H9 (cell line): ENCODE data around the gene SLCO2A1. TPM values are rescaled to one million over a fixed set of nuclear protein-coding genes. Genes with fewer than 3 reads are reported as not detected.
A peak's percentile ranks its signal among the peaks of the same experiment; 100 is the strongest.

ENCODE experiments used
- DNase-seq: peaks from one replicate; pipeline ENCODE4 v3.0.0-alpha.2; 2017
- H2AFZ ChIP-seq: one replicate; pipeline ENCODE4 v1.6.1; 2013; ENCODE audit warnings: mild to moderate bottlenecking, low read length, control low read depth, moderate library complexity
- H2AK5ac ChIP-seq: 2 replicates; pipeline ENCODE4 v1.6.1; 2013; ENCODE audit warnings: low read length, control low read depth, mixed read lengths; ENCODE audit not compliant: insufficient read length
- H2BK120ac ChIP-seq: one replicate; pipeline ENCODE4 v1.6.1; 2013; ENCODE audit warnings: low read depth, mild to moderate bottlenecking, low read length, control low read depth, inconsistent platforms; ENCODE audit not compliant: poor library complexity, severe bottlenecking
- H2BK12ac ChIP-seq: 2 replicates; pipeline ENCODE4 v1.6.1; 2013; ENCODE audit warnings: low read length, control low read depth, mixed read lengths, low read depth; ENCODE audit not compliant: insufficient read length
- H2BK15ac ChIP-seq: 2 replicates; pipeline ENCODE4 v1.6.1; 2013; ENCODE audit warnings: low read depth, low read length, control low read depth
- H2BK20ac ChIP-seq: one replicate; pipeline ENCODE4 v1.6.1; 2013; ENCODE audit warnings: low read depth, mild to moderate bottlenecking, low read length, control low read depth, inconsistent platforms; ENCODE audit not compliant: poor library complexity, severe bottlenecking
- H2BK5ac ChIP-seq: 2 replicates; pipeline ENCODE4 v1.6.1; 2013; ENCODE audit warnings: low read length, control low read depth, mixed read lengths; ENCODE audit not compliant: insufficient read length
- H3K14ac ChIP-seq: 2 replicates; pipeline ENCODE4 v1.6.1; 2013; ENCODE audit warnings: low read length, control low read depth; ENCODE audit not compliant: insufficient read depth
- H3K18ac ChIP-seq: 2 replicates; pipeline ENCODE4 v1.6.1; 2013; ENCODE audit warnings: low read depth, mild to moderate bottlenecking, mixed read lengths, low read length, control low read depth; ENCODE audit not compliant: insufficient read length
- H3K23ac ChIP-seq: 2 replicates; pipeline ENCODE4 v1.6.1; 2013; ENCODE audit warnings: low read length, control low read depth, mixed read lengths, low read depth; ENCODE audit not compliant: insufficient read length
- H3K23me2 ChIP-seq: 2 replicates; pipeline ENCODE4 v1.6.1; 2013; ENCODE audit warnings: low read depth, mild to moderate bottlenecking, mixed read lengths, low read length, control low read depth; ENCODE audit not compliant: insufficient read length, poor library complexity, severe bottlenecking
- H3K27ac ChIP-seq: 2 replicates; pipeline ENCODE4 v1.5.1; 2013; ENCODE audit warnings: low read length, control low read depth, mixed read lengths, low read depth; ENCODE audit not compliant: insufficient read length
- H3K27me3 ChIP-seq: 2 replicates; pipeline ENCODE4 v1.6.1; 2013; ENCODE audit warnings: low read length, control low read depth, inconsistent platforms; ENCODE audit not compliant: insufficient read depth
- H3K4ac ChIP-seq: 2 replicates; pipeline ENCODE4 v1.6.1; 2013; ENCODE audit warnings: low read depth, mild to moderate bottlenecking, control low read depth, inconsistent platforms, low read length, moderate library complexity
- H3K4me1 ChIP-seq: 2 replicates; pipeline ENCODE4 v1.6.1; 2013; ENCODE audit warnings: low read length, control low read depth, inconsistent platforms; ENCODE audit not compliant: insufficient read depth
- H3K4me2 ChIP-seq: 2 replicates; pipeline ENCODE4 v1.6.1; 2013; ENCODE audit warnings: low read length, control low read depth, mixed read lengths; ENCODE audit not compliant: insufficient read length, insufficient read depth
- H3K56ac ChIP-seq: 2 replicates; pipeline ENCODE4 v1.6.1; 2013; ENCODE audit warnings: low read depth, mild to moderate bottlenecking, mixed read lengths, low read length, control low read depth; ENCODE audit not compliant: insufficient read length
- H3K79me1 ChIP-seq: 2 replicates; pipeline ENCODE4 v1.6.1; 2013; ENCODE audit warnings: low read depth, mild to moderate bottlenecking, moderate library complexity, low read length, control low read depth, inconsistent platforms; ENCODE audit not compliant: insufficient read depth, poor library complexity, severe bottlenecking
- H3K79me2 ChIP-seq: 2 replicates; pipeline ENCODE4 v1.6.1; 2013; ENCODE audit warnings: low read length, control low read depth, inconsistent platforms; ENCODE audit not compliant: insufficient read depth
- H3K9ac ChIP-seq: 2 replicates; pipeline ENCODE4 v1.6.1; 2013; ENCODE audit warnings: low read length, control low read depth, mixed read lengths; ENCODE audit not compliant: insufficient read length; ENCODE audit errors: extremely low read depth
- H3K9me3 ChIP-seq: one replicate; pipeline ENCODE4 v1.6.1; 2013; ENCODE audit warnings: low read depth, low read length, inconsistent platforms; ENCODE audit not compliant: control insufficient read depth
- H3T11ph ChIP-seq: one replicate; pipeline ENCODE4 v1.6.1; 2013; ENCODE audit warnings: mild to moderate bottlenecking, low read length, control low read depth, inconsistent platforms
- H4K20me1 ChIP-seq: one replicate; pipeline ENCODE4 v1.6.1; 2013; ENCODE audit not compliant: control insufficient read depth, insufficient read length, insufficient read depth
- H4K5ac ChIP-seq: 2 replicates; pipeline ENCODE4 v1.6.1; 2013; ENCODE audit warnings: low read depth, mild to moderate bottlenecking, mixed read lengths, low read length, control low read depth; ENCODE audit not compliant: insufficient read length
- H4K8ac ChIP-seq: replicated peaks from 2 replicates; pipeline ENCODE4 v1.6.1; 2013; ENCODE audit warnings: low read length, control low read depth, mixed read lengths, low read depth; ENCODE audit not compliant: insufficient read length
- H4K91ac ChIP-seq: 2 replicates; pipeline ENCODE4 v1.6.1; 2013; ENCODE audit warnings: low read depth, mild to moderate bottlenecking, moderate library complexity, mixed read lengths, low read length, control low read depth; ENCODE audit not compliant: insufficient read length
- H3K27ac Mint-ChIP-seq, 3 experiments: 2 replicates in 2 of 3; 3 replicates in 1 of 3; pipeline ENCODE4 v1.8.0; 2020 to 2021; ENCODE audit warnings: mixed read lengths in 3 of 3, mild to moderate bottlenecking in 1 of 3, moderate library complexity in 1 of 3
- H3K27me3 Mint-ChIP-seq: 2 replicates; pipeline ENCODE4 v1.8.0; 2021; ENCODE audit warnings: low read depth, mild to moderate bottlenecking, moderate library complexity, mixed read lengths
- H3K36me3 Mint-ChIP-seq, 3 experiments: 2 replicates in 2 of 3; 3 replicates in 1 of 3; pipeline ENCODE4 v1.8.0; 2020 to 2021; ENCODE audit warnings: low read depth in 3 of 3, mixed read lengths in 3 of 3; ENCODE audit not compliant: insufficient read depth in 1 of 3
- H3K4me1 Mint-ChIP-seq, 2 experiments: 2 replicates each; pipeline ENCODE4 v1.8.0; 2020; ENCODE audit warnings: mixed read lengths in 2 of 2
- H3K4me3 Mint-ChIP-seq, 2 experiments: 2 replicates in 1 of 2; 3 replicates in 1 of 2; pipeline ENCODE4 v1.8.0; 2020 to 2021; ENCODE audit warnings: mild to moderate bottlenecking in 2 of 2, mixed read lengths in 2 of 2, moderate library complexity in 1 of 2
- H3K9me3 Mint-ChIP-seq, 2 experiments: 2 replicates in 1 of 2; 3 replicates in 1 of 2; pipeline ENCODE4 v1.8.0; 2020; ENCODE audit warnings: mild to moderate bottlenecking in 2 of 2, mixed read lengths in 2 of 2, moderate library complexity in 1 of 2
- WGBS: extraction: QIAGEN DNeasy Blood & Tissue Kit; methylation state at CpG from one replicate; pipeline ENCODE4 v1.1.7; 2013; ENCODE audit warnings: missing lambda C conversion rate, low lambda C conversion rate, mixed read lengths; ENCODE audit not compliant: insufficient read length; ENCODE audit errors: extremely low coverage; 5-methylcytosine and 5-hydroxymethylcytosine counted together
- total RNA-seq: library from RNA; stranded (reverse); gene quantifications from 2 replicates; pipeline ENCODE4 v1.2.1, GENCODE V29; 2021
- TF ChIP-seq, protein P1 (sequence below): fragments of 200-600 bp; sonication (generic); conservative IDR thresholded peaks from 3 replicates; pipeline ENCODE4 v1.8.0; 2021; ENCODE audit warnings: antibody characterized with exemption, mild to moderate bottlenecking

Gene SLCO2A1
- total RNA-seq, 1 experiment from 2014 or later, result 0.98 TPM

DNA sequence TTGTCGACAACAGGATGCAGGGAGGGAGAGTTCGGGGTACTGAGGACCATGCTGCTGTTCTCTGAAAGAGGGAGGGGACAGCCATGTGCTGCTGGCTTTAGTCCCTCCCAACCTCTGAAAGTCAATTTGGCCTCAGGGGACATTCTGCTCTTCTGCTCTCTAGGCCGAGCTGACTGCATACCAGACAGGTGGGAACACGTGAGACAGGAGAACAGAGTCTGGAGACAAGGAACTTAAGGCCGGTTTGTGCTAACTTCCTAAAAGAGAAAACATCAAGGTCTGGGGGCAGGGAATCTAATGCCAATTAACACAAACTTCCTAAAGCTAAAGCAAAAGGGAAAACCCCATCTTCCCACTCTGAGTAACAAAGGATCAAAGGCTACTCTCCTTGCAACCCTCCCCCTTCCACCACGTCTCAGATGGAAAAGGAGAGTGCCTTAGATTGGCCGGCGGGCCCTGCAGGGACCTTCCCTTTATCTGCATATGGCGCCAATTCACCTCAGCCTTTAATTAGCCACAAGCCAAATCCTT is 41.0 kb downstream of the SLCO2A1 start:
- peaks cover 0 to 3% (median 0%) of the 10 kb centered on the region in 3 experiments; a peak in 1 of 7 replicates for H3K36me3 Mint-ChIP-seq
- no peak overlapping the region for H3K4ac ChIP-seq
- no peak overlapping the region for H3T11ph ChIP-seq
- no peaks in the 10 kb centered on the region for H3K79me1 ChIP-seq
- no peak overlapping the region for H4K5ac ChIP-seq
- H2AK5ac ChIP-seq, result no peak overlapping the region
- H3K4me3 Mint-ChIP-seq, result no peak overlapping the region
- peaks cover 14% of the 10 kb centered on the region for H3K27me3 Mint-ChIP-seq
- H3K23ac ChIP-seq, result no peak overlapping the region
- no peaks in the 10 kb centered on the region for H4K20me1 ChIP-seq
- H4K91ac ChIP-seq, result no peak overlapping the region
- H3K4me1 Mint-ChIP-seq, result peaks cover 43 to 47% of the 10 kb centered on the region in 2 experiments
- H2BK20ac ChIP-seq, result no peak overlapping the region
- no peaks in the 10 kb centered on the region for H3K79me2 ChIP-seq
- H3K18ac ChIP-seq, result no peak overlapping the region
- H3K23me2 ChIP-seq, result peaks cover 3% of the 10 kb centered on the region
- H3K27ac ChIP-seq, result no peak overlapping the region
- no peak overlapping the region for H3K9ac ChIP-seq
- DNase-seq, result peak; percentile 76
- H3K4me1 ChIP-seq, result peaks cover 20% of the 10 kb centered on the region; the same call in 1 of the 2 replicates
- H3K9me3 ChIP-seq, result no peaks in the 10 kb centered on the region
- no peak overlapping the region for H2BK15ac ChIP-seq
- H3K14ac ChIP-seq, result no peak overlapping the region
- H3K27me3 ChIP-seq, result no peaks in the 10 kb centered on the region
- H3K9me3 Mint-ChIP-seq, result no peaks in the 10 kb centered on the region
- H3K56ac ChIP-seq, result no peak overlapping the region
- H4K8ac ChIP-seq, result no peak overlapping the region
- TF ChIP-seq, protein P1, sequence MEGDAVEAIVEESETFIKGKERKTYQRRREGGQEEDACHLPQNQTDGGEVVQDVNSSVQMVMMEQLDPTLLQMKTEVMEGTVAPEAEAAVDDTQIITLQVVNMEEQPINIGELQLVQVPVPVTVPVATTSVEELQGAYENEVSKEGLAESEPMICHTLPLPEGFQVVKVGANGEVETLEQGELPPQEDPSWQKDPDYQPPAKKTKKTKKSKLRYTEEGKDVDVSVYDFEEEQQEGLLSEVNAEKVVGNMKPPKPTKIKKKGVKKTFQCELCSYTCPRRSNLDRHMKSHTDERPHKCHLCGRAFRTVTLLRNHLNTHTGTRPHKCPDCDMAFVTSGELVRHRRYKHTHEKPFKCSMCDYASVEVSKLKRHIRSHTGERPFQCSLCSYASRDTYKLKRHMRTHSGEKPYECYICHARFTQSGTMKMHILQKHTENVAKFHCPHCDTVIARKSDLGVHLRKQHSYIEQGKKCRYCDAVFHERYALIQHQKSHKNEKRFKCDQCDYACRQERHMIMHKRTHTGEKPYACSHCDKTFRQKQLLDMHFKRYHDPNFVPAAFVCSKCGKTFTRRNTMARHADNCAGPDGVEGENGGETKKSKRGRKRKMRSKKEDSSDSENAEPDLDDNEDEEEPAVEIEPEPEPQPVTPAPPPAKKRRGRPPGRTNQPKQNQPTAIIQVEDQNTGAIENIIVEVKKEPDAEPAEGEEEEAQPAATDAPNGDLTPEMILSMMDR, result no peak
- WGBS, result no CpG with 5 or more reads among the region's 9 CpGs
- no peak overlapping the region for H2BK5ac ChIP-seq
- no peak overlapping the region for H2BK12ac ChIP-seq
- no peak overlapping the region for H2AFZ ChIP-seq
- H3K27ac Mint-ChIP-seq, result peak overlapping the region in 1 of 3 experiments; percentile 7; a peak in 1 of 7 replicates
- no peak overlapping the region for H2BK120ac ChIP-seq
- H3K4me2 ChIP-seq, result no peak overlapping the region
